ENCODE data around the gene ZNF816.

DNA sequence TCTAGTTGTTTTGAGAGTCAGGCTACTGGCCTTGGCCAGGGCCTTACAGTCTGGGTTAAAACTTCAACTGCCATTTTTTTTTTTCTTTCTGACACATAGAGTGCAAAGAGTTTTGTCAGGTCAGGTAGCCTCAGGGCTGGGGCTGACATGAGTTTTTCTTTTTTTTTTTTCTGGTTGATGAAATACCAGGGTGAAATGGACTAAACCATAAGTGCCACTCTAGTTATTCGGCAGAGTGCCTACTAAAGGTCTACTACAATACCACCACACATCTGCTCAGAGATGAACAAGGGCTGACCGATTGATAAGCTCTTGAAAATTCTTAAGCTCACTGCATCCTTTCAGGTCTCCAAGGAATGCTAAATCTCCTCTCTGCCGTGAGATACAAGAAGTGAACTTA lies 60.8 kb downstream of the ZNF816 start:
- TF ChIP-seq, protein P1, sequence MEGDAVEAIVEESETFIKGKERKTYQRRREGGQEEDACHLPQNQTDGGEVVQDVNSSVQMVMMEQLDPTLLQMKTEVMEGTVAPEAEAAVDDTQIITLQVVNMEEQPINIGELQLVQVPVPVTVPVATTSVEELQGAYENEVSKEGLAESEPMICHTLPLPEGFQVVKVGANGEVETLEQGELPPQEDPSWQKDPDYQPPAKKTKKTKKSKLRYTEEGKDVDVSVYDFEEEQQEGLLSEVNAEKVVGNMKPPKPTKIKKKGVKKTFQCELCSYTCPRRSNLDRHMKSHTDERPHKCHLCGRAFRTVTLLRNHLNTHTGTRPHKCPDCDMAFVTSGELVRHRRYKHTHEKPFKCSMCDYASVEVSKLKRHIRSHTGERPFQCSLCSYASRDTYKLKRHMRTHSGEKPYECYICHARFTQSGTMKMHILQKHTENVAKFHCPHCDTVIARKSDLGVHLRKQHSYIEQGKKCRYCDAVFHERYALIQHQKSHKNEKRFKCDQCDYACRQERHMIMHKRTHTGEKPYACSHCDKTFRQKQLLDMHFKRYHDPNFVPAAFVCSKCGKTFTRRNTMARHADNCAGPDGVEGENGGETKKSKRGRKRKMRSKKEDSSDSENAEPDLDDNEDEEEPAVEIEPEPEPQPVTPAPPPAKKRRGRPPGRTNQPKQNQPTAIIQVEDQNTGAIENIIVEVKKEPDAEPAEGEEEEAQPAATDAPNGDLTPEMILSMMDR (IDR thresholded peaks at IDR 0.05; ENCODE audit: low read length): no peak
- TF ChIP-seq EZH2 (optimal IDR thresholded peaks at IDR 0.05; ENCODE audit: low read depth, low read length): no peak
